Measurements from ENCODE around the gene PRR16. TPM values are rescaled to one million over a fixed set of nuclear protein-coding genes. Genes with fewer than 3 reads are reported as not detected.

The PRR16 gene
- not detected in 2 replicates for total RNA-seq (2016; rRNA removed; fragmentation: Illumina TruSeq; extraction: Trizol)
- not detected in 2 replicates for total RNA-seq (2016; cell fraction: cytosol; rRNA removed; fragmentation: Illumina TruSeq; extraction: Trizol; ENCODE audit: low read depth)
- not detected in 2 replicates for total RNA-seq (2016; cell fraction: insoluble cytoplasmic fraction; rRNA removed; fragmentation: Illumina TruSeq; extraction: Trizol)
- not detected in 2 replicates for total RNA-seq (2016; cell fraction: membrane; rRNA removed; fragmentation: Illumina TruSeq; extraction: Trizol)
- not detected in 2 replicates for total RNA-seq (2016; cell fraction: nucleus; rRNA removed; fragmentation: Illumina TruSeq; extraction: Trizol)
- polyA plus RNA-seq (2011; rRNA removed), result not detected in 2 replicates
- not detected in 2 replicates for polyA plus RNA-seq (2011; cell fraction: cytosol; rRNA removed)
- not detected in 2 replicates for polyA plus RNA-seq (2011; cell fraction: nucleus; rRNA removed)
- not detected in 2 replicates for polyA plus RNA-seq (2012)
- polyA plus RNA-seq (2016; cell fraction: cytosol; fragmentation: Illumina TruSeq; extraction: Trizol; ENCODE audit: low read depth), result not detected in 2 replicates
- not detected in 2 replicates for polyA plus RNA-seq (2016; cell fraction: insoluble cytoplasmic fraction; fragmentation: Illumina TruSeq; extraction: Trizol; ENCODE audit: low read depth)
- polyA plus RNA-seq (2016; cell fraction: membrane; fragmentation: Illumina TruSeq; extraction: Trizol; ENCODE audit: low read depth), result not detected in 2 replicates
- not detected in 2 replicates for polyA plus RNA-seq (2016; cell fraction: nucleus; fragmentation: Illumina TruSeq; extraction: Trizol; ENCODE audit: insufficient read depth, low read depth)
- not detected in 2 replicates for polyA minus RNA-seq (2011; rRNA and poly(A)+ RNA removed; ENCODE audit: low replicate concordance)
- not detected in 2 replicates for polyA minus RNA-seq (2011; cell fraction: cytosol; rRNA and poly(A)+ RNA removed)
- not detected in 2 replicates for polyA minus RNA-seq (2011; cell fraction: nucleus; rRNA and poly(A)+ RNA removed)
- Bru-seq, nascent RNA, result percentile 0 among the genes with signal in this experiment
- percentile 0 among the genes with signal in this experiment for BruChase-seq, experiment 1, labeled RNA remaining after a 6-hour chase
- BruChase-seq, experiment 2, labeled RNA remaining after a 2-hour chase, result percentile 2 among the genes with signal in this experiment
- long read RNA-seq, experiment 1, result 0 reads
- long read RNA-seq, experiment 2, result 0 reads

- FAIRE-seq, result no peak
- DNase-seq (ENCODE audit: low spot score), result no peak
- TF ChIP-seq, protein P1, sequence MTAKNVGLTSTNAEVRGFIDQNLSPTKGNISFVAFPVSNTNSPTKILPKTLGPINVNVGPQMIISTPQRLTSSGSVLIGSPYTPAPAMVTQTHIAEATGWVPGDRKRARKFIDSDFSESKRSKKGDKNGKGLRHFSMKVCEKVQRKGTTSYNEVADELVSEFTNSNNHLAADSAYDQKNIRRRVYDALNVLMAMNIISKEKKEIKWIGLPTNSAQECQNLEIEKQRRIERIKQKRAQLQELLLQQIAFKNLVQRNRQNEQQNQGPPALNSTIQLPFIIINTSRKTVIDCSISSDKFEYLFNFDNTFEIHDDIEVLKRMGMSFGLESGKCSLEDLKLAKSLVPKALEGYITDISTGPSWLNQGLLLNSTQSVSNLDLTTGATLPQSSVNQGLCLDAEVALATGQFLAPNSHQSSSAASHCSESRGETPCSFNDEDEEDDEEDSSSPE (CRISPR knock-in tag; IDR thresholded peaks at IDR 0.05), result peak; percentile 52; the same call in 1 of the 2 replicates
- TF ChIP-seq MYPOP (CRISPR knock-in tag; IDR thresholded peaks at IDR 0.05) (0 out of 2 replicates have a peak, but pooled peaks have one; percentile 40), HOXA3 (CRISPR knock-in tag; IDR thresholded peaks at IDR 0.05) (0 out of 2 replicates have a peak, but pooled peaks have one; percentile 15), SALL1 (CRISPR knock-in tag; IDR thresholded peaks at IDR 0.05) (peak; percentile 22; the same call in 1 of the 2 replicates), ARNT2 (CRISPR knock-in tag; IDR thresholded peaks at IDR 0.05; ENCODE audit: low read depth) (0 out of 2 replicates have a peak, but pooled peaks have one; percentile 60), ZNF883 (CRISPR knock-in tag; IDR thresholded peaks at IDR 0.05; ENCODE audit: not compliant biosample characterization) (peak; percentile 21), ZNF766 (CRISPR knock-in tag; IDR thresholded peaks at IDR 0.05; ENCODE audit: borderline replicate concordance) (0 out of 2 replicates have a peak, but pooled peaks have one; percentile 33), BCL3 (CRISPR knock-in tag; IDR thresholded peaks at IDR 0.05) (peak; percentile 64; the same call in 1 of the 2 replicates)
- TF ChIP-seq, protein P2, sequence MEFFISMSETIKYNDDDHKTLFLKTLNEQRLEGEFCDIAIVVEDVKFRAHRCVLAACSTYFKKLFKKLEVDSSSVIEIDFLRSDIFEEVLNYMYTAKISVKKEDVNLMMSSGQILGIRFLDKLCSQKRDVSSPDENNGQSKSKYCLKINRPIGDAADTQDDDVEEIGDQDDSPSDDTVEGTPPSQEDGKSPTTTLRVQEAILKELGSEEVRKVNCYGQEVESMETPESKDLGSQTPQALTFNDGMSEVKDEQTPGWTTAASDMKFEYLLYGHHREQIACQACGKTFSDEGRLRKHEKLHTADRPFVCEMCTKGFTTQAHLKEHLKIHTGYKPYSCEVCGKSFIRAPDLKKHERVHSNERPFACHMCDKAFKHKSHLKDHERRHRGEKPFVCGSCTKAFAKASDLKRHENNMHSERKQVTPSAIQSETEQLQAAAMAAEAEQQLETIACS (CRISPR knock-in tag; IDR thresholded peaks at IDR 0.05), result peak; percentile 37; the same call in 1 of the 2 replicates
Measured at GRCh38 chr5:120463991-120464626, at the start of gene PRR16. Gene PRR16, plus strand, starts transcription at chr5:120464300.

More at GRCh38 chr5:120463991-120464626, at the start of gene PRR16:
- no peaks in the 10 kb centered on the region for H4K20me1 ChIP-seq (ENCODE audit: insufficient read depth, low read length)
- BruUV-seq (replicated peaks), result no TSS peak
- no peaks in the 10 kb centered on the region for H3K79me2 ChIP-seq (ENCODE audit: insufficient read depth, low read length)
- H3K36me3 ChIP-seq (replicated peaks in 1 of 2; ENCODE audit: control insufficient read depth in 1 of 2, insufficient read depth in 2 of 2, low read length in 2 of 2), result no peaks in the 10 kb centered on the region
- no peaks in the 10 kb centered on the region for H3K9me3 ChIP-seq (ENCODE audit: low read length)
- intact Hi-C loops (cut with micrococcal nuclease; ENCODE audit: unreplicated experiment) (no loop called here), in situ Hi-C loops (cut with HindIII; ENCODE audit: extremely low pct_ligation_motif_present, low pct_unique_long_range_greater_than_20kb) (no loop called here)
- CTCF ChIA-PET (ENCODE audit: low intra/inter-chr PET ratio, low total read pairs), result no interaction called here
- ATAC-seq, result peak; percentile 99
- H3K9ac ChIP-seq (ENCODE audit: insufficient read depth, low read depth, low read length), result no peak within 1 kb of the TSS
- peak within 1 kb of the TSS; percentile 71 for H3K4me2 ChIP-seq (ENCODE audit: low read depth, low read length)
- peak within 1 kb of the TSS; percentile 42 for H2AFZ ChIP-seq (ENCODE audit: low read length)
- H3K4me3 ChIP-seq (replicated peaks in 1 of 3; ENCODE audit: insufficient read depth in 1 of 3, low read depth in 2 of 3, low read length in 3 of 3), result peak within 1 kb of the TSS in 2 of 3 experiments; percentile 22 to 66; a peak in 5 of 6 replicates
- H3K27me3 ChIP-seq (ENCODE audit: control insufficient read depth in 1 of 2, insufficient read depth in 2 of 2, low read length in 2 of 2), result peaks cover 4 to 29% of the 10 kb centered on the region in 2 experiments
- H3K27ac ChIP-seq (ENCODE audit: extremely low read length, insufficient read depth, low read length), result no peak within 1 kb of the TSS
- POLR2A ChIA-PET, result no interaction called here
- peaks cover 16% of the 10 kb centered on the region; the same call in 1 of the 2 replicates for H3K4me1 ChIP-seq (ENCODE audit: insufficient read depth, low read length)
- WGBS (ENCODE audit: low lambda C conversion rate), result 2% methylated on average over 7 of the region's 62 CpGs
